GM23248 (cell line): ENCODE data around the gene TSHZ2.

Experiments used
- EZH2 ChIP-seq: fragments of 200-600 bp; sonication (generic); IDR thresholded peaks from 2 replicates; pipeline ENCODE4 v1.6.1; 2018; ENCODE audit warnings: antibody characterized with exemption, mild to moderate bottlenecking; ENCODE audit not compliant: insufficient read depth, poor library complexity, severe bottlenecking
- EZH2phosphoT487 ChIP-seq: fragments of 200-600 bp; sonication (generic); IDR thresholded peaks from 2 replicates; pipeline ENCODE4 v1.6.1; 2018; ENCODE audit warnings: antibody characterized with exemption, moderate library complexity, mild to moderate bottlenecking, low read depth; ENCODE audit not compliant: insufficient read depth

DNA sequence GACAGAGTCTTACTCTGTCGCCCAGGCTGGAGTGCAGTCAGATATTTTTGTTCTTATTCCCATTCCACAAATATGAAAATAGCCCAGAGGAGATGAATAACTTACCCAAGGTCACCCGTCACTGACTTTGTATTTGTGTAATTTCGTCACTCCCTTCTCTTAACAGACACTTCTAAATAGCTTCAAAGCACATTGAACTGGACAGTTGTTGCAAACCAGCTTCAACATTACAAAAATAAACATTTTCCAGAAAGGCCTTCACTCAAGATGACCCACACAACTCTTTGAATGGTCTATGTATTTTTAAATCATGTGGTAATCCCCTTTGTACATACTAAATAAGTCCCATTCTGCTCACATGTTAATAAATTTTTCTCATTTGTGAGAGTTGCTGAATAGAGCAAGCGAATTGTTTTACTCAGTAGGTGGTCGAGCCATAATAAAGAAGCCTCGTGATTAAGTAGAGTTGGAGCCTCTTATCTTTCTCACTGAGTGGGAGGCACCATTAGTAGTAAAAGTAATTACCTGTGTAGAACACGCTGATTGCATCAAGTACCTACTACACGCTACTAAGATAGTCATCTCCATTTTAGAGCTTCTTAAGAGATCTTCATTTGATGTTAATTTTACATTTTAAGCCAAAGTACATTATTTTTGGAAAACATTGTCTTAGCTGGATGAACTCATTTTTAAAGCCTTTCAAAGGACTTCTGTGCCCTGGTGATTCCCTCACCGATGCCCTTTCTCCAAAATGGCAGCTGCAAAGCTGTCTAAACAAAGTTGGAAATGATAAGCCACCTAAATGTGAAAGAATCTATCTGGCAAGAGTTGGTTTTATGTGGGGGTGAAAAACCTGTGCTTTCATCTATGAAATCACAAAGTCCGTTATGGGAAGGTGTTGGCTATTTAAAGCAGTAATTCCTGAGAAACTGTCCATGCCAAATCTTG, 110.0 kb downstream of the TSHZ2 start:
- TF ChIP-seq EZH2 (no peak), EZH2phosphoT487 (no peak)
